HG02571 (cell line): ENCODE measurements around the gene AWAT2.

ENCODE experiments used
- ATAC-seq: cut with Tn5 transposase; IDR thresholded peaks from one replicate; pipeline ENCODE4 v1.9.1; 2021; ENCODE audit warnings: mild to moderate bottlenecking, moderate library complexity; ENCODE audit not compliant: unreplicated experiment

The AWAT2 gene

GRCh38 chrX:70042399-70043371, 7.1 kb downstream of the AWAT2 start:
- ATAC-seq: no peak

DNA sequence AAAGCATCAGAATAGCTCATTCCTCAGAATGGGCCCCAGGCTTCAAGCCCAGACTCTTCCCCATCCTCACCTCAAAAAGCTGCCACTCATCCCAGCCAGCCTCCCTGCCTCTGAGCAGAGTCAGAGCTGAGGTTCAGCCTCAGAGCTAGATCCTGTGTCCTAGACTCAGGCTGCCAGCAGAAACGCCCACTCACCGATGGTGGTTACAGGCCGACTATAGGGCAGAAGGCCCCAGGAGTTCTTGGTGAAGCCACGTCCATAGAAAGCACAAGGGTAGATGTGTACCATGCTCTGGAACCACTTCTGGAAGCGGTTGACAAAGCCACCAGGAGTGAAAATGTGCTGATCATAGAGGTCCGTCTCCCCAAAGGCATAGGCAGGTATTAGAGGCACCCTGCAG, 7.7 kb downstream of the AWAT2 start:
- no peak for ATAC-seq

DNA sequence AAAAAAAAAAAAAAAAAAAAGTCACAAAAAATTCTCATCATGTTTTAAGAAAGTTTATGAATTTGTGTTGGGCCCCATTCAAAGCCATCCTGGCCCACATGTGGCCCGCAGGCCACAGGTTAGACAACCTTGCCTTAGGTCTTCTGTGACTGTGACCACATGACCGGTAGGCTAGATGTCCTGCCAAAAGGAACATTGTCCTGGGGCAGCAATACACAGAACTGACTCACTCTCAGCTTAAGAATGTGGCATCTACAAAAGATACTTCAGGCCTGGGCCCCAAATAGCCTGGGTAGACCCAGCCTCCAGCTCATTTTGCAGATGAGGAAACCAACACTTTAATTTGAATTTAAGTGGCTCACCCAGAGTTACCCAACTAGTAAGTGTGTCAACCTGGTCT, 10.0 kb downstream of the AWAT2 start:
- ATAC-seq: no peak

GRCh38 chrX:70038951-70039350, 10.8 kb downstream of the AWAT2 start:
- no peak for ATAC-seq

- no peak for ATAC-seq
Measured at GRCh38 chrX:70038515-70038914, 11.2 kb downstream of the AWAT2 start.

DNA sequence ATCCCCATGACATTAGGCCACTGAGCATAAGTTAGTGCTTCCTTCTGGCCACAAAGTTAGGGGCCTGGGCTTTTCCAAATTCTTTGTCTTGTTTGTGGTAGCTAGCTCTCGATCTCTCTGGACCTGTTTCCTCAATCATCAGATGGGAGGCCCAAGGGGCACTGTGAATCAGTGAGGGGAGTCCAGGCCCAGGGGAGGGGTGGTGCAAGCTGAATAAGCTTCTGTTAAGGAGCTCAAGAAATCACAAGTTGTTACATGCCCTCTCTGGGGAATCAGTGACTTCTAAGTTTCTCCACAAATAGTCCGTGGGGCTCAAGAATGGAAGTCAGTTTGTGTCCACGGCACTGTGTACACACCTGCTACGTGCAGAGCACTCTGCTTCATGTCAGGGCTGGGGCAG, 15.1 kb downstream of the AWAT2 start:
- ATAC-seq: no peak

DNA sequence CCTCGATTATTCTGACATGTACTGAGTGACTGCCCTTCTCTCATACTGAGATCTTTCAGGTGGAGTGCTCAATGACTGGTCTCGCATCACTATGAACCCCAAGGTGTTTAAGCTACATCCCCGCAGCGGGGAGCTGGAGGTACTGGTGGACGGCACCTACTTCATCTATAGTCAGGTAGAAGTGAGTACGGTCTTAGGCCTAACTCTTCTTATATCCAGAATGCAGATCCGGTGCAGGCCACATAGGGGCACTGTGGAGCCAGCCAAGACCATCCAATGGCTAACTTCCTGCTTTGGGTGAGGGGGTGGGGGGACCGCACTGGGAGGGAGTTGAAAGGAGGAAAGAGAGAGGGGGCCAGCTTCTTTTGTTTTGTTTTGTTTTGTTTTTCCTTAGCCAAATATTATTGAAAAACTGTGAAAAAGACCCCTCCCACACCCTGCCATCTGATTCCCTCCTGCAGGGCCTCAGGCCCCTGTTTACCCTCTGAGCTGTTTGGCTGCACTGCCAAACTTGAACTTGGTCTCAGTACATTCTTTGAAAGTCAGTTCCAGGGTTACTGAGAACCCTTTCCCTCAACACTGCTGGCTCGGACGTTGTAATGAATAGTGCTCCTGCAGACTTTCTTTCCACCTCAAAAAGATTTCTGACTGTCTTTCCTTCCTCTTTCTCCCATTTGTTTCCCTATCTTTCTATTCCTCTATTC, 16.2 kb downstream of the AWAT2 start:
- no peak for ATAC-seq

DNA sequence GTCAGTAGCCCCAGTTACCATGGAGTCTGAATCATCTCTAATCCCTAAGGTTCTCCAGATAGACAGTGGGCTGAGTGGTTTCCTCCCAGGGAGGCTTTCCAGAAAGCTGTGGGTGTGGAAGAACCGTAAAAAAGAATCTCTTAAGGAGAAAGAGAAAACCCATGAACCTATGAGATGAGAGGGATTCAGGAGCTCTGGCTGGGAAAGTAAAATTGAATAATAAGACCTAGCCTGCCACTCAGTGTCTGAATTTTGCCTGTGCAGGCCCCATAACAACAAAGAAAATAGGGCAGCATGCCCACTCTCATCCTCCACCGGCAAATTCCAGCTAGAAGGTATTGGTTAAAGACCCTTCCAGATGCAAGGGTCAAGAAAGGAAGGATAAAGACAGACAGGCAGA, 16.9 kb downstream of the AWAT2 start:
- ATAC-seq: no peak

DNA sequence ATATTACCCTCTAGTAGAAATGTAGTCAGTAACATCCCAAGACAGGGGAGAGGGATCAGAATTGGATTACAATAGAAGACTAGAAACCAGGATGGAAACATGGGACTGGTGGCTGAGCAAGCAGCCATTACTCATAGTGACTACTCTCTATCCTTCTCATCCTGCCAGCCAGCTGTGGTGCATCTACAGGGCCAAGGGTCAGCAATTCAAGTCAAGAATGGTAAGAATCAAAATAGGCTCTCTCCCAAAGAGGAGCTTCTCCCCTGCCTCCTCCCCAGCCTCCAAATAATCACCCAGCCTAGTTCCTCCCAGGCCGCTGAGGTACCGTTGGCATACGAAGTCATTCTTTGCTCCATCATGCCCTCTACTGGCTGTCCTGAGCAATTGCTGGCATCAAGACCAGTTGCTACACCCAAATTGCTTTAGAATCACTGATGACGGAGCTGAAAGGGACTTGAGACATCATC, 19.4 kb downstream of the AWAT2 start:
- no peak for ATAC-seq

DNA sequence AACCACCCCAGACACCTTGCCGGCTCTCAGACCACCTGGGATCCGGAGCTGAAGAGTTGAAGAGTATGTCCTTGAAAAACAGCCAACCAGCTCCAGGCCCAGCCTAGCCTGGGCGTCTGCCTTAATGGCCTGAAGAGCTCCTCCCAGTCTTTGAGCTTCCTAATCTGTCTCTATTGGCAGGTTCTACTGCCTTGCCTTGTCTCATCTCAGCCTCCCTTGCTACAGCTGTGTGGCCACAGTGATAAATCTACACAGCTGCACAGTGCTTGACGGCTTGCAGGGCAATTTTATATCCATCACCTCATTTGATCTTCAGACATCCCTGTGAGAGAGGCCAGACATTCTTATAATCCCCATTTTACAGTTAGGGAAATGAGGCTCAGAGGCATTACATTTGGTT, 19.9 kb downstream of the AWAT2 start:
- ATAC-seq: no peak

DNA sequence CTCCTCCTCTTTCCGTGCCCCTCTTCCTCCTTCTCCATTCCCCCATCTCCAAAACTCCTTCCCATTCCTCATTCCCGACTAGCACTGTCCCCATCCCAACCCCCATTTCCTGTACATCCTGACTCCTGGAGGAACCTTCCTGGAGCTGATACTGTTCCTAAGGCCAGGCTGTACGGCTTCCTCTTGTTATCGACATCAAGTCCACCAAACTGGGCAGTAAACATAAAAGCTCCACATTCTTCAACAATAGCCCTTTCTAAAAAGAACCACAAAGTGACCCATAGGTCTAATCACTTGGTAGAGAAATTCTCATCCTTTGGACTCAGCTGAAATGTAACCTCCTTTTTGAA, 22.9 kb downstream of the AWAT2 start:
- no peak for ATAC-seq

DNA sequence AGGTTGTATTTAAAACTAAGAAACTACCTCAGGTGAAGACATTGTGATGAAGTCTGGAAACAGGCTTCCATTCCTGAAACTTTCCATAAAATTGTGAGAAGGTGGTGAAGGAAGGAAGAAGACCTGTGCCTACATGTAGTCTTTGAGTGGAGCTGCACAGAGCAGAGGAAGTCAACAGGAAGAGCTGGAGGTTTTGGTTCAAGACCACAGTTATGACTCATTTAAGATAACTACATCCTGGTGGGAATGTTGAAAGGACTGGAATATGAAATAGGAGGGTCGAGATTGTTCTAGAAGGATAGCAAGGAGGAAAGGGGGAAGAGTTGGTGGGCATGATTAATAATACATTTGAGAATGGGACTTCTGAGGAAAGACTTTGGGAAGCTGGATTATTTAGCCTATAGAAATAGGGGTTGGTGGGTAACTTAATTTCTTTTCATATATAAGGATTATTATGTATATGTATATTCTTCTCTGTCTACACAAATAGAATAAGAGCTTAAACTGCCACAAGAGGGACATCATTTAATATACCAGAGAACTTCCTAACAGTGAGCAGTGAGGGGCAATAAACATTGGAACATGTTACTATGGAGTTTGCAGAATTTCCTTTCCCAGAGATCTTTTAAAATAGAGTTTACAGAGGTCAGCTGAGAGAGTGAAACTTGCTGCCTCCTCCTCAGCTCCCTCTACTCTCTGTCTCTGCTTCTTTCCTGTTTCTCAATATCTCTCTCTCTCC, 23.5 kb downstream of the AWAT2 start:
- no peak for ATAC-seq

DNA sequence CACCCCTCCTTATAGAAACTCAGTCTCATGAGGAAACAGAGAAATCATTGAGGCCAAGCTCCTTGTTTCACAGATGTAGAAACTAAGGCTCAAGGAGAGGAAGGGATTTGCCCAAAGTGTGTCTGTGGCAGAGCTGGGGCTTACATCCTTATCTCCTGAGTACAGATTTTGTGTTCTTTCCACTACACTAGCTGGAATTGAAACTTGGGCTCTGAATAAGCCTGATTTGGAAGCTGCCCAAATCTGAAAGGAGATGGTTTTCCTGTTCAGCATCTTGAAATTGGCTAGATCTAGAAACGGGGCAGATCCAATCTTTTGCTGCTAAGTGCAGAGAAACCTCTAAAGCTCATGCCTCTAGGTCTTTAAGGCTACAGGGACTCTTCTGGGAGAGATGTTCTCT, 24.3 kb downstream of the AWAT2 start:
- no peak for ATAC-seq

DNA sequence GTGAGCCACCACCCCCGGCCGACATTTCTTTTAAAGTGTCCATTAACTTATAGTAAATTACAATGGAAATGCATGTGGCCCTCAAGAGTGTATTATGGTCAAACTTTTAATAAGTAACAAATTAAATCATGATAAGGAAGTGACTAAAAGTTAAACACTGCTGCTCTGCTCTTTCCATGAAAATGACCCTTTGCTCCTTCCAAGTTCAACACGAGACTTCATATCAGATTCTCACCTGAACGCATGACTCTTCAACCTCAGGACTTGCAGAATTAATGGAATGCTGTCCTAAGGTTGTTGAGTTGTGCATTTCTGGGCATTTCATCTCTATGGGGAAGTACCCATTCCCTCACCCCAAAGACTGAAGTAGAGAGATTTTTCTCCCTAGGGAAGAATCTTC, 27.1 kb downstream of the AWAT2 start:
- ATAC-seq: no peak

DNA sequence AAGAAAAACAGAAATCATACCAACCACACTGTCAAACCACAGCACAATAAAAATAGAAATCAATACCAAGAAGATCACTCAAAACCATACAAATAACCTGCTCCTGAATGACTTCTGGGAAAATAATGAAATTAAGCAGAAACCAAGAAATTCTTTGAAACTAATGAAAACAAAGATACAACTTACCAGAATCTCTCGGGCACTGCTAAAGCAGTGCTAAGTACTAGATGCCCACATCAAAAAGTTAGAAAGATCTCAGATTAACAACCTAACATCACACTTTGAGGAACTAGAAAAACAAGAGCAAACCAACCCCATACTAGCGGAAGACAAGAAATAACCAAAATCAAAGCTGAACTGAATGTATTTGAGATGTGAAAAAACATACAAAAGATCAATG, 33.2 kb downstream of the AWAT2 start:
- ATAC-seq: no peak

- ATAC-seq: no peak
Measured at GRCh38 chrX:70013466-70014381, 36.0 kb downstream of the AWAT2 start.

DNA sequence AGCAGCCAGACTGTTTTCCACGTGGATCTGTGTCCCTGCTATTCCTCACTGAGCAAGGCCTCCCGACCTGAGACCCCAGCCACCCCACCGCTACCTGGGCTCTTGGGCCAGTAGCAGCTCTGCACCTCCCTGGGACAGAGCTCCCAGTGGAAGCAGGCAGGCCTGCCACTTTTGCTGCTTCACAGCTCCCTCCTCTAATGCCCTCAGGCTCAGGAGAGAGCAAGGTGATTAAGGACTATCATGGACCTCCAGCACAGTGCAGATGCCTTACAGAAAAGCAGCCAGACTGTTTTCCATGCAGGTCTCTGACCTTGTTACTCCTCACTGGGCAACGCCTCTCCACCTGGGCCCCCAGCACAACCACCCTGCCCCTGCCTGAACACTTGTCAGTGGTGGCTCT, 37.0 kb downstream of the AWAT2 start:
- no peak for ATAC-seq

DNA sequence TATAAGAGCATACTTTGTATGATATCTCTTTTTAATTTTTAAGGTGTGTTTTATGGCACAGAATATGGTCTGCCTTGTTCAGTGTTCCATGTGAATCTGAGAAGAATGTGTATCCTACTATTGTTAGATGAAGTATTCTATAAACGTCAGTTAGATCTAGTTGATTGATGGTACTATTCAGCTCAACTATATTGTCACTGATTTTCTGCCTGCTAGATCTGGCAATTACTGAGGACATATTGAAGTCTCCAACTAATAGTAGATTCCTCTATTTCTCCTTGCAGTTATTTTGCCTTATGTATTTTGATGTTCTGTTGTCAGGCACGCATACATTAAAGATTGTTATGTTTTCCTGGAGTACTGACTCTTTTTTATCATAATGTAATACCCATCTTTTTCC, 39.8 kb downstream of the AWAT2 start:
- no peak for ATAC-seq

GRCh38 chrX:70009049-70009448, 40.7 kb downstream of the AWAT2 start:
- ATAC-seq: no peak

- ATAC-seq: no peak
Measured at GRCh38 chrX:70007946-70008345, 41.8 kb downstream of the AWAT2 start.
